Endothelial cell of umbilical vein (primary cell): ENCODE results near the gene TRIM68.

Source experiments
- CTCF ChIP-seq, 2 donors: IDR thresholded peaks; 1 replicate in 1 of 2; 2 replicates in 1 of 2; pipeline ENCODE4 v1.5.1; 2011; ENCODE audit warnings: low read length in 2 of 2, mild to moderate bottlenecking in 2 of 2, moderate library complexity in 2 of 2, control low read depth in 1 of 2, inconsistent platforms in 1 of 2, low read depth in 1 of 2; ENCODE audit not compliant: insufficient read depth in 1 of 2; ENCODE audit errors: extremely low read depth in 1 of 2
- EZH2 ChIP-seq: IDR thresholded peaks from 2 replicates; pipeline ENCODE4 v1.6.1; 2012; ENCODE audit warnings: borderline replicate concordance, low read depth, mild to moderate bottlenecking, moderate library complexity, low read length, inconsistent platforms; ENCODE audit not compliant: severe bottlenecking
- GATA2 ChIP-seq: IDR thresholded peaks from 2 replicates; pipeline ENCODE4 v1.7.0; 2011; ENCODE audit warnings: low read depth, mild to moderate bottlenecking, moderate library complexity, mixed read lengths, low read length; ENCODE audit not compliant: insufficient read length, insufficient read depth
- MAX ChIP-seq: IDR thresholded peaks from 2 replicates; pipeline ENCODE4 v1.6.1; 2011; ENCODE audit not compliant: insufficient read depth, insufficient read length
- POLR2A ChIP-seq: IDR thresholded peaks from 2 replicates; pipeline ENCODE4 v1.6.1; 2012; ENCODE audit warnings: low read depth, mild to moderate bottlenecking, control low read depth, low read length

GRCh38 chr11:4606231-4607015, 1.6 kb downstream of the TRIM68 start:
- no peak for TF ChIP-seq MAX
- no peak for TF ChIP-seq POLR2A
- no peak for TF ChIP-seq CTCF (IDR thresholded peaks at IDR 0.05; ENCODE audit: extremely low read depth in 1 of 2, insufficient read depth in 1 of 2, low read depth in 1 of 2, low read length in 2 of 2)
- no peak for TF ChIP-seq GATA2
- TF ChIP-seq EZH2, result no peak
